Retinal pigment epithelial cell (primary cell): ENCODE data around the gene OPN3.

Experiments used
- DNase-seq: peaks from one replicate; pipeline ENCODE4 v3.0.0-alpha.2; 2010; ENCODE audit warnings: low read depth
- H3K4me3 ChIP-seq: 2 replicates; pipeline ENCODE4 v1.5.1; 2011; ENCODE audit warnings: mild to moderate bottlenecking, low read length, control low read depth, moderate library complexity
- TF ChIP-seq, protein P1 (sequence below): conservative IDR thresholded peaks from 2 replicates; pipeline ENCODE4 v1.5.1; 2011; ENCODE audit warnings: low read depth, low read length, control low read depth, inconsistent platforms

The OPN3 gene

DNA sequence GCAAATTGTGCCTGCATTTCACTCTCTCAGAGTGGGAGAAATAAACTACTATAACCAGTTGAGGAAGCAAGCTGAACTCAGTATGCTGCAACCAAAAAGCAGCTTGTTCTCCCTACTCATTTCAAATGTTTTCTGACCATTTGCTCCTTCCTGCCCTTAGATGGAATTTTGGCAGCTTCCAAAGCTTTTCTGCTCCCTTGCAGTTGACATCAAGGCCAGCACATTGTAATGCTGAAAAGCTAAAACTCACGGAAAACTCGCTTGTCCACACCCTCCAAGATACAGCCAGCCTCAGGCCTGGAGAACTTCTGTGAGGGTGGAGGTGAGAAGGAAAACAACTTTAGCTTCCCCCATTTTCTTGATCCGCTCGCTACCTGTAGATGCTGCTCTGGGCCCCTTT lies 5.0 kb upstream of the OPN3 start:
- H3K4me3 ChIP-seq = no peak overlapping the region
- no peak for DNase-seq
- TF ChIP-seq, protein P1, sequence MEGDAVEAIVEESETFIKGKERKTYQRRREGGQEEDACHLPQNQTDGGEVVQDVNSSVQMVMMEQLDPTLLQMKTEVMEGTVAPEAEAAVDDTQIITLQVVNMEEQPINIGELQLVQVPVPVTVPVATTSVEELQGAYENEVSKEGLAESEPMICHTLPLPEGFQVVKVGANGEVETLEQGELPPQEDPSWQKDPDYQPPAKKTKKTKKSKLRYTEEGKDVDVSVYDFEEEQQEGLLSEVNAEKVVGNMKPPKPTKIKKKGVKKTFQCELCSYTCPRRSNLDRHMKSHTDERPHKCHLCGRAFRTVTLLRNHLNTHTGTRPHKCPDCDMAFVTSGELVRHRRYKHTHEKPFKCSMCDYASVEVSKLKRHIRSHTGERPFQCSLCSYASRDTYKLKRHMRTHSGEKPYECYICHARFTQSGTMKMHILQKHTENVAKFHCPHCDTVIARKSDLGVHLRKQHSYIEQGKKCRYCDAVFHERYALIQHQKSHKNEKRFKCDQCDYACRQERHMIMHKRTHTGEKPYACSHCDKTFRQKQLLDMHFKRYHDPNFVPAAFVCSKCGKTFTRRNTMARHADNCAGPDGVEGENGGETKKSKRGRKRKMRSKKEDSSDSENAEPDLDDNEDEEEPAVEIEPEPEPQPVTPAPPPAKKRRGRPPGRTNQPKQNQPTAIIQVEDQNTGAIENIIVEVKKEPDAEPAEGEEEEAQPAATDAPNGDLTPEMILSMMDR = no peak

GRCh38 chr1:241644259-241644658 lies 4.1 kb upstream of the OPN3 start:
- TF ChIP-seq, protein P1 = no peak
- no peak for DNase-seq
- no peak overlapping the region for H3K4me3 ChIP-seq

GRCh38 chr1:241642593-241642944 lies 2.4 kb upstream of the OPN3 start:
- TF ChIP-seq, protein P1 = no peak
- no peak overlapping the region for H3K4me3 ChIP-seq
- DNase-seq = no peak

GRCh38 chr1:241641773-241642592 lies 1.8 kb upstream of the OPN3 start:
- TF ChIP-seq, protein P1 = no peak
- DNase-seq = peak; percentile 48
- no peak overlapping the region for H3K4me3 ChIP-seq

DNA sequence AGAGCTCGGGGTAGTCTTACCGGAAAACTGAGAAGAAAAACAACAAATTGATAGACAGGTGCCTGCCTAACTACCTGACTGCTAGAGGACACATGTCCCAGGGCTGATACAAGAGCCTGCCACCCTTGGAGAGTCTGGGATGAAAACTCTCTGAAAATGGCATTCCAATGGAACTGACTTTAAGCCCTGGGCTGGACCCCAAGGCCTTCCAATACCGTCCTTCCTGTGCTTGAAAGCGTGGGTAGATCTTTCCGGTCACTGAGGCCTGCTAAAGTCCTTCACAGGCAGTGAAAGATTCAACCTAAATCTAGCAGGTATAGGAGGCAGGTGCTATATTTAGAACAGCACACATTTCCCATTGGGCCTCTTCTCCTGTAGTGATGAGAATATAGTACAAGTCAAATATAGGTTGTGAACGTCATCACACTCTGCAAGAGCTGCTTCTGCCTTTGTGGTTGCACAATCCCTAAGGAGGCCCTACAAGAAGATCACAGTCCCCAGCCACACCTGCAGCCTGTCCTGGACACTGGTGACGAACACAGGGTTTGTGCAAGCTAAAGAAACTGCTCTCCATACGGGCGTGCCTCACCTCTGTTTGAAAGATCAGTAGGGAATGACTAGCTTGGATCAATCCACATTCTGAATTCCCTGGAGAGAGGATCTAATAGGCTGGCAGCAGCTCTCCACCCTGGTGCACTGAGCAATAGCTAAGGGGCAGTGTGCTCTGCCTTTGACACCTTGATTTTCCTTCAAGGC lies 876 bp upstream of the OPN3 start:
- TF ChIP-seq, protein P1 = no peak
- peak overlapping the region; percentile 40 for H3K4me3 ChIP-seq
- DNase-seq = no peak

DNA sequence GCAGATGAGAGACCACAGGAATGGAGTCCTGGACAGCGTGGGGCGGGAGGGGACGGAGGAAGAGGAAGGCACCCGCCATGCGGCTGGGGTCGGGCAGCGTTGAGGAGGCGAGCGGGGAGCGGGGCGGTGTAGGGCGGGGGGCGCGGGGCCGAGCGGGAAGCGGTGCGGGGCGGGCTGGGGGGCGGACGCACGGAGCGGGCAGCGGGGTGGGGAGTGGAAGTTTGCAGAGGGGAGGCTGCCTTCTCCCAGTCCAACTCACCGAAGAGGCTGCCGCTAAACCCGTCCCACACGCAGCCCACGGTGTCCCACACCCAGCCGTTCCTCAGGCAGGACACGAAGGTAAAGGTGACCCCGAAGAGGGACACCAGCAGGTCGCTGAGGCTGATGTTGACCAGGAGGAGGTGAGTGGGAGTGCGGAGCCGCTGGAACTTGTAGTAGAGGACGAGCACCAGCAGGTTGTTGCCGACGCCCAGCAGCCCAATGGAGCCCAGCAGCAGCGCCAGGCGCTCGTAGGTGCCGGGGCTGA lies 483 bp downstream of the OPN3 start:
- DNase-seq = no peak
- H3K4me3 ChIP-seq = peak overlapping the region; percentile 95
- TF ChIP-seq, protein P1 = no peak
